ENCODE measurements around the gene LIPK.

DNA sequence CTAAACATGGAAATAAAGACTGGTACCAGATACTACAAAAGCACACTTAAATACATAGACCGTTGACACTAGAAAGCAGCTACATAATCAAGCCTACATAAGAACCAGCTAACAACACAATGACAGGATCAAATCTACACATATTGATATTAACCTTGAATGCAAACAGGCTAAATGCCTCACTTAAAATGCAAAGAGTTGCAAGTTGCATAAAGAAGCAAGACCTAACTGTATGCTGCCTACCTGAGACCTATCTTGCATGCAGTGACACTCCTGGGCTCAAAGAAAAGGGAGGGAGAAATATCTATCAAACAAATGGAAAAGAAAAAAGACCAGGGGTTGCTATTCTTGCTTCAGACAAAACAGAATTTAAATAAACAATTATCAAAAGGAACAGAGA lies 39.6 kb downstream of the LIPK start:
- TF ChIP-seq POLR2AphosphoS5 (IDR thresholded peaks at IDR 0.05; ENCODE audit: borderline replicate concordance, low read depth, low read length): no peak
- no peak for TF ChIP-seq FOXP2 (optimal IDR thresholded peaks at IDR 0.05; ENCODE audit: control extremely low read depth, extremely low read length, insufficient read depth)
